Caco-2 (cell line): ENCODE results near the gene KIAA1614. TPM values are rescaled to one million over a fixed set of nuclear protein-coding genes. Genes with fewer than 3 reads are reported as not detected.

ENCODE experiments used
- BruUV-seq: library from RNA; stranded (reverse); fragments of 400-500 nt; replicated peaks from 2 replicates; lab custom pipeline; 2021; lab: Mats Ljungman, UMichigan
- CTCF ChIA-PET: fragments of 300-600 bp; sonication (Branson Sonifier 250); formaldehyde crosslinking; loops from one replicate; lab custom pipeline; 2022; ENCODE audit warnings: antibody characterized with exemption; lab: Charles Lee
- POLR2A ChIA-PET: fragments of 300-600 bp; sonication (Branson Sonifier 250); formaldehyde crosslinking; loops from one replicate; lab custom pipeline; 2022; ENCODE audit warnings: antibody characterized with exemption; lab: Charles Lee
- DNase-seq, 2 experiments: peaks; one replicate each; pipeline versions ENCODE4 v3.0.0 to v3.0.0-alpha.2; 2020 to 2022
- H3K27me3 ChIP-seq: replicated peaks from 2 replicates; pipeline ENCODE4 v1.6.0; 2011; ENCODE audit warnings: low read length; ENCODE audit not compliant: control insufficient read depth, insufficient read depth
- H3K36me3 ChIP-seq: 2 replicates; pipeline ENCODE4 v1.5.1; 2011; ENCODE audit warnings: low read length; ENCODE audit not compliant: control insufficient read depth, insufficient read depth
- H3K4me1 ChIP-seq: fragments of 250-450 bp; sonication (Bioruptor Pico); 2 replicates; pipeline ENCODE4 v1.5.1; 2020; ENCODE audit warnings: mild to moderate bottlenecking
- H3K4me3 ChIP-seq: 2 replicates; pipeline ENCODE4 v1.5.1; 2011; ENCODE audit warnings: low read depth, mild to moderate bottlenecking, control low read depth, low read length
- H3K9me3 ChIP-seq: fragments of 250-450 bp; sonication (Bioruptor Pico); 2 replicates; pipeline ENCODE4 v1.5.1; 2020; ENCODE audit warnings: mild to moderate bottlenecking, moderate library complexity
- H3K27ac Mint-ChIP-seq: one replicate; pipeline ENCODE4 v1.8.0; 2022; ENCODE audit warnings: mixed read lengths; ENCODE audit not compliant: unreplicated experiment
- H3K27me3 Mint-ChIP-seq: one replicate; pipeline ENCODE4 v1.8.0; 2022; ENCODE audit warnings: mixed read lengths; ENCODE audit not compliant: insufficient read depth, unreplicated experiment
- H3K36me3 Mint-ChIP-seq: one replicate; pipeline ENCODE4 v1.8.0; 2022; ENCODE audit warnings: mild to moderate bottlenecking, mixed read lengths; ENCODE audit not compliant: insufficient read depth, unreplicated experiment
- H3K4me1 Mint-ChIP-seq: one replicate; pipeline ENCODE4 v1.8.0; 2022; ENCODE audit warnings: low read depth, mixed read lengths; ENCODE audit not compliant: unreplicated experiment
- H3K4me3 Mint-ChIP-seq: one replicate; pipeline ENCODE4 v1.8.0; 2022; ENCODE audit warnings: mild to moderate bottlenecking, moderate library complexity, mixed read lengths; ENCODE audit not compliant: unreplicated experiment
- H3K9me3 Mint-ChIP-seq: one replicate; pipeline ENCODE4 v1.8.0; 2022; ENCODE audit warnings: mixed read lengths; ENCODE audit not compliant: unreplicated experiment
- intact Hi-C: fragments of 100-400 bp; cut with micrococcal nuclease; formaldehyde crosslinking; loops from one replicate; pipeline ENCODE4 v1.10.0; 2022; ENCODE audit not compliant: unreplicated experiment
- total RNA-seq: library from RNA; stranded (reverse); gene quantifications from 2 replicates; pipeline ENCODE4 v1.2.3, GENCODE V29; 2022
- TF ChIP-seq, protein P1 (sequence below), 2 experiments: fragments of 200-600 bp in 1 of 2; IDR thresholded peaks; 1 replicate in 1 of 2; 2 replicates in 1 of 2; pipeline versions ENCODE4 v1.5.1 to v1.8.0; 2011 to 2022; ENCODE audit warnings: antibody characterized with exemption in 1 of 2, control low read depth in 1 of 2, inconsistent platforms in 1 of 2, low read depth in 1 of 2, low read length in 1 of 2, mild to moderate bottlenecking in 1 of 2, moderate library complexity in 1 of 2; ENCODE audit not compliant: insufficient read depth in 1 of 2, severe bottlenecking in 1 of 2, unreplicated experiment in 1 of 2

Gene KIAA1614
- total RNA-seq, 1 experiment from 2014 or later, result 0.29 TPM

DNA sequence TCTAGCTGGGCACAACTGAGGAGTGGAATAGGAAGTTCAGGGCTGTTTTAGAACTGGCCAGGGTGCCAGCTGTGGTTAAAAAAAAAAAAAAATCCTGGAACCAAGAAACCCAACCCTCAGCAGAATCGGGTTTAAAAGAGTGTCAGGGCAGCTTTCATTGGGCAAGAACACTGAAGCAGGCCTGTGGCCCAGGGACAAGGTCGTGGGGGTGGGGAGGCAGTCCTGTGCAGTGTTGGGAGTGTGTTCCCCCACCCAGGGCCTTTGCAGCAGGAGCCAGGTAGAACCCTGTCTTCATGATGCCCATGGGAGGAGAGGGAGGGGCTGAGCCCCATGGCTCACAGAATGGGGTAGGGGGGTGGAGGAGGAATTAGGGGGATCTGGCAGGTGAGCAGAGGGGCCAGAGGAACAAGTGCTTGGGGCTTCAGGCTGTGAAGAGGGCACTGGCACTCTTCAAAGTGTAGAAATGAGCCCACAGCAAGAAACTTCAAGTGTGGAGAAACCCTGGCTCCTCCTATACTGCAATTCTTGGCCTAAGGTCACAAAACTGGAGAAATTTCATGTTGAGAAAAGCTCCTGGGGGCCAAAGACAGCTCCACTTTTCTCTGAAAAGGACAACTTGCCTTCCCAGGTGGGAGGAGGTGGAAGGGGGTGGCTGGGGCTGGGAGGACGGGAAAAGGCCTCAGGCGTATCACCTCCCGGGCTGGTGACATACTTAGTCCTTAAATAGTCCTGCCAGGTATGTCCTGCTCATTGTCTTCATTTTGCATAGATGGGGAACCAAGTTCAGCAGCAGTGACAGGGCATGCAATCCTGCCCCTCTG is 39.3 kb downstream of the KIAA1614 start:
- CTCF ChIA-PET, result no interaction called here
- H3K4me1 Mint-ChIP-seq, result no peaks in the 10 kb centered on the region

DNA sequence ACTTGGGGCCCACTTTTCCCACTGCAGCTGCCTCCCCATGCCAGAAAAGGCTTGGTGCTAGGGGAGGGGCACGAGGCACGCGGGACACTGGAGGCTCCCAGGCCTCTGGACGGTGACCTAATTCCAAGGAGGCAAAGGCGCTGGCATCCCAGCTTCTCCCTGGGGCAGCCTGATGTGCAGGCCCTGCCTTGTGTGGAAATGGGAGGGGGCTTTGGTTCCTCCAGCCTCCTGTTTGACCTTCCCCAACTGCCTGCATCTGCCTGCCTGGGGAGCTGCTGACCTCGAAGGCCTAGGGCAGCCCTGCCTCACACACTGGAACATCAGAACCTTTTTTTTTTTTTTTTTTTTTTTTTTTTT is 39.9 kb downstream of the KIAA1614 start:
- intact Hi-C loops, result loop anchor here (10.0 kb wide), 1 partner anchor 68 kb away; no protein-coding TSS in a partner anchor
- Histone ChIP-seq H3K4me3 (no peak overlapping the region), H3K36me3 (no peaks in the 10 kb centered on the region), H3K4me1 (peaks cover 10% of the 10 kb centered on the region), H3K27me3 (no peaks in the 10 kb centered on the region), H3K9me3 (no peaks in the 10 kb centered on the region)
- Mint-ChIP-seq H3K27ac (no peak overlapping the region), H3K36me3 (no peaks in the 10 kb centered on the region), H3K4me1 (no peaks in the 10 kb centered on the region), H3K9me3 (no peaks in the 10 kb centered on the region), H3K27me3 (no peaks in the 10 kb centered on the region), H3K4me3 (no peak overlapping the region)
- POLR2A ChIA-PET, result no interaction called here
- no peak for DNase-seq
- TF ChIP-seq, protein P1, sequence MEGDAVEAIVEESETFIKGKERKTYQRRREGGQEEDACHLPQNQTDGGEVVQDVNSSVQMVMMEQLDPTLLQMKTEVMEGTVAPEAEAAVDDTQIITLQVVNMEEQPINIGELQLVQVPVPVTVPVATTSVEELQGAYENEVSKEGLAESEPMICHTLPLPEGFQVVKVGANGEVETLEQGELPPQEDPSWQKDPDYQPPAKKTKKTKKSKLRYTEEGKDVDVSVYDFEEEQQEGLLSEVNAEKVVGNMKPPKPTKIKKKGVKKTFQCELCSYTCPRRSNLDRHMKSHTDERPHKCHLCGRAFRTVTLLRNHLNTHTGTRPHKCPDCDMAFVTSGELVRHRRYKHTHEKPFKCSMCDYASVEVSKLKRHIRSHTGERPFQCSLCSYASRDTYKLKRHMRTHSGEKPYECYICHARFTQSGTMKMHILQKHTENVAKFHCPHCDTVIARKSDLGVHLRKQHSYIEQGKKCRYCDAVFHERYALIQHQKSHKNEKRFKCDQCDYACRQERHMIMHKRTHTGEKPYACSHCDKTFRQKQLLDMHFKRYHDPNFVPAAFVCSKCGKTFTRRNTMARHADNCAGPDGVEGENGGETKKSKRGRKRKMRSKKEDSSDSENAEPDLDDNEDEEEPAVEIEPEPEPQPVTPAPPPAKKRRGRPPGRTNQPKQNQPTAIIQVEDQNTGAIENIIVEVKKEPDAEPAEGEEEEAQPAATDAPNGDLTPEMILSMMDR (IDR thresholded peaks at IDR 0.05; ENCODE audit: insufficient read depth in 1 of 2, low read depth in 1 of 2, low read length in 1 of 2, severe bottlenecking in 1 of 2, unreplicated experiment in 1 of 2), result no peak
- BruUV-seq, result no TSS peak
- CTCF ChIA-PET, result no interaction called here

More for the DNA sequence above, 39.3 kb downstream of the KIAA1614 start:
- Mint-ChIP-seq H3K9me3 (peaks cover 3% of the 10 kb centered on the region), H3K27ac (no peak overlapping the region), H3K36me3 (no peaks in the 10 kb centered on the region), H3K27me3 (no peaks in the 10 kb centered on the region), H3K4me3 (no peak overlapping the region)
- TF ChIP-seq, protein P1 (IDR thresholded peaks at IDR 0.05; ENCODE audit: insufficient read depth in 1 of 2, low read depth in 1 of 2, low read length in 1 of 2, severe bottlenecking in 1 of 2, unreplicated experiment in 1 of 2), result no peak
- Histone ChIP-seq H3K36me3 (no peaks in the 10 kb centered on the region), H3K27me3 (no peaks in the 10 kb centered on the region), H3K4me1 (peaks cover 10% of the 10 kb centered on the region), H3K9me3 (no peaks in the 10 kb centered on the region), H3K4me3 (no peak overlapping the region)
- POLR2A ChIA-PET, result interaction anchor here (0.6 kb wide), 1 partner anchor 138 kb away, joined by 3 read pairs; no protein-coding TSS in a partner anchor
- DNase-seq, result no peak
- intact Hi-C loops, result loop anchor here (10.0 kb wide), 1 partner anchor 67 kb away; no protein-coding TSS in a partner anchor
- no TSS peak for BruUV-seq

DNA sequence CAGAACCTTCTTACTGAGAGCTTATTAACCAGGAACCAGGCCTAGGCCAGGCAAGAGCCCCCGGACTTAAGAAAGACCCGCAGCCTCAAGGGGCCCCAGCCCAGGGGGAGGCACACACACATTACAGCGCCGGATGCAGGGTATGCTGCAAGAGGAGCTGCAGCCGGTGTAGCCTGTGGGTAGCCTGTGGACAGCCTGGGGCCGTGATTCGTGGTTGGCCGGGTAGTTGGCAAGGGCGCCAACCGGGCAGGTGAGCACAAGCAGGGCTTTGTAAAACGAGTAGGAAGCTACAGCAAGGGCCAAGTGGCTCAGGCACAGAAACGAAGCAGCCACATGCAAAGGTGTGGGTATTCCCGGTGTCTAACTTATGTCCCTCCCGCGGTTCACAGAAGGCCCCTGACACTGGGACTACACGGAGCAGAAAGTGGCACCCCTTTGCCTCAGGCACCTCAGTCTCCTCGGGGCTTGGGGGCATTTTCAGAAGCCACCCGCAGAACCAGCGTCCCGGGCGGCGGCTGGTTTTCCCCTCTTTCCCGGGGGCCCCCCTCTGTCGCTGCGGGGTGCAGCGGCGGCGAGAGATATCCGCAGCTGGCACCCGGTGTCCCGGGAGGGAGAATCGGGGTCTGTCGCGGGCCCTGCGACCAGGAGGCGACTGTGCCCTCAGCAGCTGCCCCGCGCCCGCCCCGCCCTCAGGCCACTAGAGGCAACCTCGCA is 40.8 kb downstream of the KIAA1614 start:
- H3K9me3 ChIP-seq, result no peaks in the 10 kb centered on the region
- no peaks in the 10 kb centered on the region for H3K27me3 ChIP-seq
- TF ChIP-seq, protein P1 (IDR thresholded peaks at IDR 0.05; ENCODE audit: insufficient read depth in 1 of 2, low read depth in 1 of 2, low read length in 1 of 2, severe bottlenecking in 1 of 2, unreplicated experiment in 1 of 2), result peak in 1 of 2 experiments; percentile 6
- Mint-ChIP-seq H3K36me3 (no peaks in the 10 kb centered on the region), H3K9me3 (no peaks in the 10 kb centered on the region), H3K27ac (peak overlapping the region; percentile 57), H3K4me1 (no peaks in the 10 kb centered on the region), H3K27me3 (no peaks in the 10 kb centered on the region), H3K4me3 (peak overlapping the region; percentile 73)
- DNase-seq, result no peak
- no TSS peak for BruUV-seq
- no peaks in the 10 kb centered on the region for H3K36me3 ChIP-seq
- POLR2A ChIA-PET, result no interaction called here
- intact Hi-C loops, result loop anchor here (10.0 kb wide), 1 partner anchor 69 kb away; no protein-coding TSS in a partner anchor
- peaks cover 10% of the 10 kb centered on the region for H3K4me1 ChIP-seq
- peak overlapping the region; percentile 78 for H3K4me3 ChIP-seq
- CTCF ChIA-PET, result no interaction called here
